Endothelial cell of umbilical vein (primary cell): ENCODE results near the gene ST6GALNAC3. TPM values are rescaled to one million over a fixed set of nuclear protein-coding genes. Genes with fewer than 3 reads are reported as not detected.
A peak's percentile ranks its signal among the peaks of the same experiment; 100 is the strongest.

Experiments used
- BruUV-seq: library from RNA; stranded (reverse); fragments of 400-500 nt; replicated peaks from 2 replicates; lab custom pipeline; 2021; lab: Mats Ljungman, UMichigan
- CTCF ChIA-PET: fragments of 300-600, 350-600 bp; sonication (Branson Sonifier 250); formaldehyde crosslinking; loops from one replicate; lab custom pipeline; 2021; ENCODE audit warnings: antibody characterized with exemption, inconsistent platforms; lab: Charles Lee
- POLR2A ChIA-PET: fragments of 300-600, 350-600 bp; sonication (Branson Sonifier 250); formaldehyde crosslinking; loops from one replicate; lab custom pipeline; 2021; ENCODE audit warnings: antibody characterized with exemption, inconsistent platforms; lab: Charles Lee
- DNase-seq: peaks from one replicate; pipeline ENCODE4 v3.0.0-alpha.2; 2011; ENCODE audit warnings: low read depth, low spot score
- FAIRE-seq: peaks from 2 replicates; lab custom pipeline; 2011; peaks lifted over from hg19 to GRCh38; lab: Jason Lieb, UNC
- H2AFZ ChIP-seq: 2 replicates; pipeline ENCODE4 v1.6.0; 2012; ENCODE audit warnings: low read depth, low read length, control low read depth, inconsistent platforms
- H3K27ac ChIP-seq: 2 replicates; pipeline ENCODE4 v1.5.1; 2011; ENCODE audit warnings: low read depth, mild to moderate bottlenecking, control low read depth, low read length, moderate library complexity; ENCODE audit not compliant: insufficient read depth
- H3K27me3 ChIP-seq, 2 experiments: 2 replicates each; pipeline versions ENCODE4 v1.6.0 to v1.6.1; 2011; ENCODE audit warnings: low read length in 2 of 2, mixed read lengths in 1 of 2; ENCODE audit not compliant: control insufficient read depth in 2 of 2, insufficient read depth in 2 of 2
- H3K36me3 ChIP-seq, 2 experiments: 2 replicates in 1 of 2; 3 replicates in 1 of 2; pipeline ENCODE4 v1.5.1; 2011; ENCODE audit warnings: low read length in 2 of 2, mild to moderate bottlenecking in 1 of 2, moderate library complexity in 1 of 2; ENCODE audit not compliant: control insufficient read depth in 2 of 2, insufficient read depth in 2 of 2; ENCODE audit errors: extremely low read depth in 1 of 2
- H3K4me1 ChIP-seq: 3 replicates; pipeline ENCODE4 v1.5.1; 2011; ENCODE audit warnings: mild to moderate bottlenecking, low read length; ENCODE audit not compliant: control insufficient read depth, insufficient read depth; ENCODE audit errors: extremely low read depth
- H3K4me2 ChIP-seq: 2 replicates; pipeline ENCODE4 v1.6.1; 2011; ENCODE audit warnings: low read length, control low read depth, mixed read lengths; ENCODE audit not compliant: insufficient read depth
- H3K4me3 ChIP-seq, 3 experiments: fragments of 200-600 bp in 1 of 3; sonication (generic), shearing (Covaris generic) in 1 of 3; replicated peaks in 1 of 3; 2 replicates each; pipeline ENCODE4 v1.5.1; 2011 to 2016; ENCODE audit warnings: control low read depth in 3 of 3, low read length in 3 of 3, mild to moderate bottlenecking in 2 of 3, inconsistent platforms in 1 of 3, low read depth in 1 of 3, moderate library complexity in 1 of 3; ENCODE audit not compliant: insufficient read depth in 1 of 3
- H3K79me2 ChIP-seq: 2 replicates; pipeline ENCODE4 v1.6.0; 2012; ENCODE audit warnings: low read length, inconsistent platforms; ENCODE audit not compliant: control insufficient read depth, insufficient read depth
- H3K9ac ChIP-seq: replicated peaks from 2 replicates; pipeline ENCODE3; 2011; ENCODE audit warnings: low read length, control low read depth; ENCODE audit not compliant: insufficient read depth; ENCODE audit errors: extremely low read depth
- H3K9me1 ChIP-seq: replicated peaks from 3 replicates; pipeline ENCODE4 v1.6.0; 2011; ENCODE audit warnings: mild to moderate bottlenecking, low read length; ENCODE audit not compliant: control insufficient read depth, insufficient read depth; ENCODE audit errors: extremely low read depth
- H3K9me3 ChIP-seq: replicated peaks from 2 replicates; pipeline ENCODE4 v1.5.1; 2012; ENCODE audit warnings: low read length, inconsistent platforms; ENCODE audit not compliant: control insufficient read depth, insufficient read depth
- H4K20me1 ChIP-seq: replicated peaks from 2 replicates; pipeline ENCODE3; 2011; ENCODE audit warnings: mild to moderate bottlenecking, low read length; ENCODE audit not compliant: control insufficient read depth, insufficient read depth; ENCODE audit errors: extremely low read depth
- EZH2 ChIP-seq: IDR thresholded peaks from 2 replicates; pipeline ENCODE4 v1.6.1; 2012; ENCODE audit warnings: borderline replicate concordance, low read depth, mild to moderate bottlenecking, moderate library complexity, low read length, inconsistent platforms; ENCODE audit not compliant: severe bottlenecking
- FOS ChIP-seq: IDR thresholded peaks from 2 replicates; pipeline ENCODE4 v1.6.1; 2011; ENCODE audit warnings: mild to moderate bottlenecking, low read length, moderate library complexity, borderline replicate concordance; ENCODE audit not compliant: insufficient read depth
- GATA2 ChIP-seq: IDR thresholded peaks from 2 replicates; pipeline ENCODE4 v1.7.0; 2011; ENCODE audit warnings: low read depth, mild to moderate bottlenecking, moderate library complexity, mixed read lengths, low read length; ENCODE audit not compliant: insufficient read length, insufficient read depth
- JUN ChIP-seq: IDR thresholded peaks from 2 replicates; pipeline ENCODE4 v1.6.1; 2011; ENCODE audit warnings: borderline replicate concordance, low read depth; ENCODE audit not compliant: insufficient read length, insufficient read depth
- MYC ChIP-seq: IDR thresholded peaks from one replicate; pipeline ENCODE4 v1.6.1; 2011; ENCODE audit warnings: mild to moderate bottlenecking, low read depth, low read length
- POLR2A ChIP-seq: IDR thresholded peaks from 2 replicates; pipeline ENCODE4 v1.6.1; 2012; ENCODE audit warnings: low read depth, mild to moderate bottlenecking, control low read depth, low read length
- POLR2AphosphoS5 ChIP-seq: IDR thresholded peaks from 2 replicates; pipeline ENCODE4 v1.6.1; 2012; ENCODE audit warnings: low read depth, mild to moderate bottlenecking, control low read depth, low read length, moderate library complexity; ENCODE audit not compliant: insufficient read depth
- dilution Hi-C: fragments of 300-500 bp; cut with MboI; formaldehyde crosslinking; loops from one replicate; pipeline ENCODE4 v1.15.0; 2019; ENCODE audit warnings: low sequenced_read_pairs; ENCODE audit not compliant: extremely low pct_ligation_motif_present
- intact Hi-C: fragments of 100-400 bp; cut with micrococcal nuclease; formaldehyde crosslinking; loops from one replicate; pipeline ENCODE4 v1.10.0; 2022
- polyA plus RNA-seq, 4 experiments: library from polyadenylated mRNA; depleted of rRNA in 3 of 4; stranded (reverse) in 3 of 4; unstranded in 1 of 4; fragments of >200 nt; gene quantifications; 2 replicates each; pipeline versions ENCODE4 v1.2.1 to v1.2.3, GENCODE V29; 2011 to 2012; ENCODE audit warnings: missing spikeins in 1 of 4
- total RNA-seq: library from RNA; stranded (reverse); gene quantifications from 2 replicates; pipeline ENCODE4 v1.2.3, GENCODE V29; 2021
- TF ChIP-seq, protein P1 (sequence below), 2 donors: IDR thresholded peaks; 1 replicate in 1 of 2; 2 replicates in 1 of 2; pipeline ENCODE4 v1.5.1; 2011; ENCODE audit warnings: low read length in 2 of 2, mild to moderate bottlenecking in 2 of 2, moderate library complexity in 2 of 2, control low read depth in 1 of 2, inconsistent platforms in 1 of 2, low read depth in 1 of 2; ENCODE audit not compliant: insufficient read depth in 1 of 2; ENCODE audit errors: extremely low read depth in 1 of 2
- TF ChIP-seq, protein P2 (sequence below): IDR thresholded peaks from 2 replicates; pipeline ENCODE4 v1.6.1; 2011; ENCODE audit not compliant: insufficient read depth, insufficient read length

The ST6GALNAC3 gene
- total and polyA plus RNA-seq, 2 donors (not counting 3 experiments of a cell fraction or from before 2014, with no cell fraction given) = 7.6 to 48.3 TPM

DNA sequence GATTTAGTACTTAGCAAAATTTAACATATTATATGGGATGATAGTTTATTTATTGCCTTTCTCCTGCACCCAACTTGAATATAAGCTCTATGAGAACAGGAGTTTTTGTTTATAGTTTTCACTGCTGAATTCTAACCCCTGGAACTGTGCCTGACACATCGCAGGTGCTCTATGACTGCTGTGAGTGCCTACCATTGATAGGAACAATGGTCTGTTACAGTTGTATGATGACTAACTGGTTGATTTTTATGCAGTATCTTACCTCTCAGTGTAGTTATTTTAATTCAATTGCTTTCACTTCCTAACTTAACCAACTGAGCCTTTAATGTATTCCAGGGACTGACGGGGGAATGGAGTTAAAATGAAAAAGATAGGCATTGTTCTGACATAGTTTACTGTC lies 336.0 kb downstream of the ST6GALNAC3 start:
- FAIRE-seq (no peak), DNase-seq (no peak)
- no peaks in the 10 kb centered on the region for H4K20me1 ChIP-seq
- intact Hi-C loops (no loop called here), dilution Hi-C loops (no loop called here)
- POLR2A ChIA-PET = no interaction called here
- no peak overlapping the region for H3K4me2 ChIP-seq
- H3K27me3 ChIP-seq = no peaks in the 10 kb centered on the region
- H3K9me3 ChIP-seq = no peaks in the 10 kb centered on the region
- TF ChIP-seq POLR2A (no peak), MYC (no peak), EZH2 (no peak), FOS (no peak)
- TF ChIP-seq, protein P1, sequence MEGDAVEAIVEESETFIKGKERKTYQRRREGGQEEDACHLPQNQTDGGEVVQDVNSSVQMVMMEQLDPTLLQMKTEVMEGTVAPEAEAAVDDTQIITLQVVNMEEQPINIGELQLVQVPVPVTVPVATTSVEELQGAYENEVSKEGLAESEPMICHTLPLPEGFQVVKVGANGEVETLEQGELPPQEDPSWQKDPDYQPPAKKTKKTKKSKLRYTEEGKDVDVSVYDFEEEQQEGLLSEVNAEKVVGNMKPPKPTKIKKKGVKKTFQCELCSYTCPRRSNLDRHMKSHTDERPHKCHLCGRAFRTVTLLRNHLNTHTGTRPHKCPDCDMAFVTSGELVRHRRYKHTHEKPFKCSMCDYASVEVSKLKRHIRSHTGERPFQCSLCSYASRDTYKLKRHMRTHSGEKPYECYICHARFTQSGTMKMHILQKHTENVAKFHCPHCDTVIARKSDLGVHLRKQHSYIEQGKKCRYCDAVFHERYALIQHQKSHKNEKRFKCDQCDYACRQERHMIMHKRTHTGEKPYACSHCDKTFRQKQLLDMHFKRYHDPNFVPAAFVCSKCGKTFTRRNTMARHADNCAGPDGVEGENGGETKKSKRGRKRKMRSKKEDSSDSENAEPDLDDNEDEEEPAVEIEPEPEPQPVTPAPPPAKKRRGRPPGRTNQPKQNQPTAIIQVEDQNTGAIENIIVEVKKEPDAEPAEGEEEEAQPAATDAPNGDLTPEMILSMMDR (IDR thresholded peaks at IDR 0.05; ENCODE audit: extremely low read depth in 1 of 2, insufficient read depth in 1 of 2, low read depth in 1 of 2, low read length in 2 of 2) = no peak
- H3K36me3 ChIP-seq = no peaks in the 10 kb centered on the region
- no peaks in the 10 kb centered on the region for H3K9me1 ChIP-seq
- no peak overlapping the region for H3K9ac ChIP-seq
- CTCF ChIA-PET = no interaction called here
- H3K79me2 ChIP-seq = no peaks in the 10 kb centered on the region
- BruUV-seq = no TSS peak
- H3K4me3 ChIP-seq = no peak overlapping the region
- H3K27ac ChIP-seq = no peak overlapping the region
- no peaks in the 10 kb centered on the region for H3K4me1 ChIP-seq
- no peak overlapping the region for H2AFZ ChIP-seq

DNA sequence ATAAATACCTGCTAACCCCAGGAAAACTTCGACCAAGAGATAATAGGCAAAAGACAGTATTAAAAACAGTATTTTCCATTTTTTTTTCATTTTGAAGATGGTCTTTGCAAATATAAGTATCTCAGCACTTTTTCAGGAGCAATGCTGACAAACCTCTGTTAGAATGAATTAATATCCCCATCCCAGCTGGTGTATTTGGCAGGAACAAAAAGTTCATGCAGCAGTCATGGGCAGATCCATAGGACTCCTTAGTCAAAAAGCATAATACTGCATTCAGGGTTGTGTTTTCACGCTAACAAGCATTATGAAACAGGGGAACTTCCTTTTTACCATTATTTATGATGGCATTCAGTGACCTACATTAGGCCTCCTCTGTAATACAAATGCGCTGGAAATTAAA lies 344.0 kb downstream of the ST6GALNAC3 start:
- H3K9me1 ChIP-seq = no peaks in the 10 kb centered on the region
- no peaks in the 10 kb centered on the region for H3K4me1 ChIP-seq
- dilution Hi-C loops = no loop called here
- no peak overlapping the region for H3K27ac ChIP-seq
- TF ChIP-seq, protein P2, sequence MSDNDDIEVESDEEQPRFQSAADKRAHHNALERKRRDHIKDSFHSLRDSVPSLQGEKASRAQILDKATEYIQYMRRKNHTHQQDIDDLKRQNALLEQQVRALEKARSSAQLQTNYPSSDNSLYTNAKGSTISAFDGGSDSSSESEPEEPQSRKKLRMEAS = no peak
- TF ChIP-seq JUN = no peak
- no peak for TF ChIP-seq GATA2
- no peak for TF ChIP-seq POLR2AphosphoS5
- no peak for TF ChIP-seq POLR2A
- no peak for TF ChIP-seq MYC
- TF ChIP-seq EZH2 = no peak
- TF ChIP-seq, protein P1 (IDR thresholded peaks at IDR 0.05; ENCODE audit: extremely low read depth in 1 of 2, insufficient read depth in 1 of 2, low read depth in 1 of 2, low read length in 2 of 2) = no peak
- no peak for TF ChIP-seq FOS
- H3K9me3 ChIP-seq = no peaks in the 10 kb centered on the region
- DNase-seq (no peak), FAIRE-seq (peak; percentile 15)
- H3K27me3 ChIP-seq = no peaks in the 10 kb centered on the region
- ChIA-PET CTCF (no interaction called here), POLR2A (no interaction called here)
- intact Hi-C loops = no loop called here
- no peaks in the 10 kb centered on the region for H3K79me2 ChIP-seq
- no peak overlapping the region for H3K9ac ChIP-seq
- no peak overlapping the region for H3K4me3 ChIP-seq
- H4K20me1 ChIP-seq = no peaks in the 10 kb centered on the region
- BruUV-seq = no TSS peak
- no peak overlapping the region for H2AFZ ChIP-seq
- H3K36me3 ChIP-seq = no peaks in the 10 kb centered on the region
- no peak overlapping the region for H3K4me2 ChIP-seq
